Osteoblast (primary cell): Measurements from ENCODE around the gene PDE10A. TPM values are rescaled to one million over a fixed set of nuclear protein-coding genes. Genes with fewer than 3 reads are reported as not detected.
"Not testable (repeated sequence)": the region's sequence is repeated elsewhere in the genome, so short reads cannot be mapped to it uniquely, and the experiment has no call there.

Source experiments
- DNase-seq: peaks from one replicate; pipeline ENCODE4 v3.0.0; 2011; ENCODE audit warnings: low spot score, mixed read lengths; ENCODE audit not compliant: insufficient read length; ENCODE audit errors: missing footprints
- H2AFZ ChIP-seq: 2 replicates; pipeline ENCODE4 v1.6.0; 2011; ENCODE audit warnings: mild to moderate bottlenecking, low read length
- H3K27ac ChIP-seq: 2 replicates; pipeline ENCODE4 v1.5.1; 2011; ENCODE audit warnings: mild to moderate bottlenecking, low read depth, low read length, moderate library complexity
- H3K27me3 ChIP-seq: 2 replicates; pipeline ENCODE4 v1.6.0; 2012; ENCODE audit warnings: mild to moderate bottlenecking, control low read depth, inconsistent platforms, low read length, moderate library complexity; ENCODE audit not compliant: insufficient read depth
- H3K36me3 ChIP-seq: 2 replicates; pipeline ENCODE4 v1.5.1; 2011; ENCODE audit warnings: mild to moderate bottlenecking, low read length, control low read depth, moderate library complexity; ENCODE audit not compliant: insufficient read depth
- H3K4me1 ChIP-seq: 2 replicates; pipeline ENCODE4 v1.5.1; 2011; ENCODE audit warnings: mild to moderate bottlenecking, low read length, control low read depth, moderate library complexity; ENCODE audit not compliant: insufficient read depth
- H3K4me2 ChIP-seq: 2 replicates; pipeline ENCODE4 v1.6.0; 2011; ENCODE audit warnings: mild to moderate bottlenecking, low read length; ENCODE audit not compliant: insufficient read depth
- H3K4me3 ChIP-seq: fragments of 200-600 bp; sonication (generic); 3 replicates; pipeline ENCODE4 v1.5.1; 2012; ENCODE audit warnings: mild to moderate bottlenecking, low read length, inconsistent platforms; ENCODE audit not compliant: insufficient read depth
- H3K79me2 ChIP-seq: 2 replicates; pipeline ENCODE4 v1.6.0; 2012; ENCODE audit warnings: mild to moderate bottlenecking, low read length, control low read depth, inconsistent platforms; ENCODE audit not compliant: insufficient read depth
- H3K9me3 ChIP-seq: 2 replicates; pipeline ENCODE4 v1.5.1; 2011; ENCODE audit warnings: low read depth, low read length, control low read depth
- H4K20me1 ChIP-seq: 2 replicates; pipeline ENCODE4 v1.6.0; 2012; ENCODE audit warnings: mild to moderate bottlenecking, low read length, control low read depth; ENCODE audit not compliant: insufficient read depth
- CTCF ChIP-seq: IDR thresholded peaks from 2 replicates; pipeline ENCODE4 v1.5.1; 2011; ENCODE audit warnings: mild to moderate bottlenecking, low read depth, low read length, moderate library complexity; ENCODE audit errors: extremely low read depth
- total RNA-seq: library from RNA; depleted of rRNA; stranded (reverse); fragments of >200 nt; gene quantifications from 2 replicates; pipeline ENCODE4 v1.2.3, GENCODE V29; 2012

Gene PDE10A
- total RNA-seq, 1 donor, result 3.3 TPM

GRCh38 chr6:165556116-165556843, 106.8 kb downstream of the PDE10A start:
- H3K36me3 ChIP-seq, result no peaks in the 10 kb centered on the region
- no peak overlapping the region for H3K4me2 ChIP-seq
- H4K20me1 ChIP-seq, result no peaks in the 10 kb centered on the region
- DNase-seq, result no peak
- no peaks in the 10 kb centered on the region for H3K9me3 ChIP-seq
- H3K27me3 ChIP-seq, result no peaks in the 10 kb centered on the region
- no peak for TF ChIP-seq CTCF
- no peaks in the 10 kb centered on the region for H3K4me1 ChIP-seq
- H3K79me2 ChIP-seq, result no peaks in the 10 kb centered on the region
- H3K4me3 ChIP-seq, result no peak overlapping the region
- no peak overlapping the region for H3K27ac ChIP-seq
- no peak overlapping the region for H2AFZ ChIP-seq

- H4K20me1 ChIP-seq, H3K4me1 ChIP-seq, H3K4me3 ChIP-seq, H3K27ac ChIP-seq, H3K36me3 ChIP-seq, H2AFZ ChIP-seq, DNase-seq, H3K27me3 ChIP-seq, H3K79me2 ChIP-seq, H3K9me3 ChIP-seq, H3K4me2 ChIP-seq: not testable (repeated sequence)
Measured at GRCh38 chr6:165554644-165555043, 108.4 kb downstream of the PDE10A start.

- H3K4me2 ChIP-seq, result no peak overlapping the region
- no peaks in the 10 kb centered on the region for H3K4me1 ChIP-seq
- DNase-seq, result no peak
- no peaks in the 10 kb centered on the region for H4K20me1 ChIP-seq
- H3K27ac ChIP-seq, result no peak overlapping the region
- no peak overlapping the region for H3K4me3 ChIP-seq
- H3K9me3 ChIP-seq, result no peaks in the 10 kb centered on the region
- no peaks in the 10 kb centered on the region for H3K79me2 ChIP-seq
- no peak overlapping the region for H2AFZ ChIP-seq
- TF ChIP-seq CTCF, result no peak
- H3K27me3 ChIP-seq, result no peaks in the 10 kb centered on the region
- H3K36me3 ChIP-seq, result no peaks in the 10 kb centered on the region
Measured at GRCh38 chr6:165552248-165552736, 110.7 kb downstream of the PDE10A start.

- no peaks in the 10 kb centered on the region for H4K20me1 ChIP-seq
- H3K4me2 ChIP-seq, result no peak overlapping the region
- no peaks in the 10 kb centered on the region for H3K4me1 ChIP-seq
- H3K79me2 ChIP-seq, result no peaks in the 10 kb centered on the region
- no peaks in the 10 kb centered on the region for H3K36me3 ChIP-seq
- no peak overlapping the region for H3K27ac ChIP-seq
- no peak for DNase-seq
- no peak overlapping the region for H3K4me3 ChIP-seq
- no peak for TF ChIP-seq CTCF
- H3K27me3 ChIP-seq, result no peaks in the 10 kb centered on the region
- no peaks in the 10 kb centered on the region for H3K9me3 ChIP-seq
- no peak overlapping the region for H2AFZ ChIP-seq
Measured at GRCh38 chr6:165551828-165552227, 111.2 kb downstream of the PDE10A start.
